DND-41 (cell line): ENCODE measurements around the gene RNF130.

ENCODE experiments used
- CTCF ChIP-seq: IDR thresholded peaks from 2 replicates; pipeline ENCODE4 v1.5.1; 2012; ENCODE audit warnings: borderline replicate concordance, low read length, moderate library complexity, mild to moderate bottlenecking; ENCODE audit not compliant: poor library complexity, severe bottlenecking; ENCODE audit errors: extremely low read depth
- EZH2 ChIP-seq: IDR thresholded peaks from 3 replicates; pipeline ENCODE4 v1.6.1; 2012; ENCODE audit warnings: borderline replicate concordance, low read depth, mild to moderate bottlenecking, moderate library complexity, low read length, inconsistent platforms; ENCODE audit not compliant: severe bottlenecking

GRCh38 chr5:179994583-179995323 lies 76.8 kb downstream of the RNF130 start:
- TF ChIP-seq CTCF (no peak), EZH2 (no peak)
